KOPT-K1 (cell line): ENCODE measurements around the gene SH2D1B.

Experiments
- H3K27ac ChIP-seq: fragments of 200-600 bp; sonication (generic); 2 replicates; pipeline ENCODE4 v1.5.1; 2016; ENCODE audit warnings: antibody characterized with exemption, mild to moderate bottlenecking, low read depth, low read length; ENCODE audit not compliant: poor library complexity, severe bottlenecking
- H3K36me3 ChIP-seq: fragments of 200-600 bp; sonication (generic); 2 replicates; pipeline ENCODE4 v1.5.1; 2017; ENCODE audit warnings: antibody characterized with exemption, mild to moderate bottlenecking, low read length, moderate library complexity; ENCODE audit not compliant: insufficient read depth
- H3K9me3 ChIP-seq: fragments of 200-600 bp; sonication (generic); 2 replicates; pipeline ENCODE4 v1.5.1; 2017; ENCODE audit warnings: antibody characterized with exemption, low read length, mild to moderate bottlenecking; ENCODE audit not compliant: insufficient read depth, poor library complexity, severe bottlenecking

The SH2D1B gene

DNA sequence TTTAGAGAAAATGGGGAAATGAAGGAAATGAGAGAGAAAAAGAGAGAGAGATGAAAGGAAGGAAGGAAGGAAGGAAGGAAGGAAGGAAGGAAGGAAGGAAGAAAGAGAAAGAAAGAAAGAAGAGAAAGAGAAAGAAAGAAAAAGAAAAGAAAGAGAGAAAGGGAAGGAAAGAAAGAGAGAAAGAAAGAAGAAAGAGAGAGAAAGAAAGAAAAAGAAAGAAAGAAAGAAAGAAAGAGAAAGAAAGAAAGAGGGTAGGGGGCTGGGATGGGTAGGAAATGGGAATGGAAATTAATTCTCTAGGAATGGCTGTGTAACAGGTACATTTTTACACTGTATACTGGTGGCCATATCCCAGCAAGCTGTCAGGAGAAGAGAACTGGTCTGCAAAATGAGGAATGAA is 4.3 kb upstream of the SH2D1B start:
- Histone ChIP-seq H3K9me3 (no peaks in the 10 kb centered on the region), H3K27ac (no peak overlapping the region), H3K36me3 (no peaks in the 10 kb centered on the region)

DNA sequence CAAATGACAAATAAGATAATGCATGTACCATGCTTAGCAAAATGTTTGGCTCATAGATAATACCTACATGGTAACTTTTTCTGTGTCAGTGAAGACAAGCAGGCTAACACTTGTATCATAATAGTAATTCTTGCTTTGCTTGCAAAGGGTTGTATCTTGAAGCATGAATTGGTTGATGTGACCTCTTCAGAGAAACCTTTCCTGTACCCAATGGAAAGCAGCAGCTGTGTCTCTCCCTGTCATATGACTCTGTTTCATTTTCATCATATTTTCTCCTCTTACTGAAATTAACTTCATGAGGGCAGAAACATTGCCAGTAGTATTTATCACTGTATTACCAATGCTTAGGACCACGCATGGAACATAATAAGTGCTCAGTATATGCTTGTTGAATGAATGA is 4.4 kb downstream of the SH2D1B start:
- H3K9me3 ChIP-seq: no peaks in the 10 kb centered on the region
- no peak overlapping the region for H3K27ac ChIP-seq
- no peaks in the 10 kb centered on the region for H3K36me3 ChIP-seq

DNA sequence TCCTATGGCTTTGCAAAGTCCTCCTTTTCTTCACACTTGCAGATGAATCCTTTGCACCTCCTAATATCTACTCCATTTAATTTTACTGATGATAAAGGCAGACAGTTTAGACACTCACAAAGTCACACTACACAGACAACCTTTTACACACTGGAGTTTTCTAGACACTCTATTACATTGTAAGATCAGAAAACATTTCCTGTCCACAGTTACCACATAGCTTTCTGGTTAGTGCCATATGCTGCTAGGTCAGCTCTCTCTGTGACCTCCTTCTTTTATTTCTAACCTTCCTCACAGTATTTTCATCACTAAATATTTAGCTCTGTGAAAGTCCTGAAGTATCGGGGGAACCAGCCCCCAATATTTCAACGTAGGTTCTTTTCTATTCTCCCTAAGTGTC is 5.1 kb downstream of the SH2D1B start:
- no peaks in the 10 kb centered on the region for H3K9me3 ChIP-seq
- H3K27ac ChIP-seq: no peak overlapping the region
- H3K36me3 ChIP-seq: no peaks in the 10 kb centered on the region

DNA sequence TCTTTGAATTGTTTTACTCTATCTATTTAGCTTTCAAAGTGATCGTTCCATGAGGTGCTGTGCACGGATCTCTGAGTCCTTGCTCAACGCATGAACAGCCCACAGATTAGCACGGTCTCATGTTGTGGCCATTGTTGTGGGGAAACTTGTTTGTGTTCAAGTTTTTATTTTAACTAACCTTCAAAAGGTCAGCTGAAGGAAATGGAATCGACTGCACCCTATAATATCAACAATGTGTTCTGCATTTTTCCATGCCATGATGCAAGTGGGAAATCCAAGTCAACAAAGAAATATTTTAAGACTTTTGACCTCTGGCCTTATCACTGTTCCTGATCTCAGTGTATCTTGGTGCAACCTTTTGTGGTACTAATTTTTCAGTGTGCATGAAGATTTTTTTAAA is 6.1 kb downstream of the SH2D1B start:
- no peak overlapping the region for H3K27ac ChIP-seq
- no peaks in the 10 kb centered on the region for H3K36me3 ChIP-seq
- H3K9me3 ChIP-seq: no peaks in the 10 kb centered on the region

DNA sequence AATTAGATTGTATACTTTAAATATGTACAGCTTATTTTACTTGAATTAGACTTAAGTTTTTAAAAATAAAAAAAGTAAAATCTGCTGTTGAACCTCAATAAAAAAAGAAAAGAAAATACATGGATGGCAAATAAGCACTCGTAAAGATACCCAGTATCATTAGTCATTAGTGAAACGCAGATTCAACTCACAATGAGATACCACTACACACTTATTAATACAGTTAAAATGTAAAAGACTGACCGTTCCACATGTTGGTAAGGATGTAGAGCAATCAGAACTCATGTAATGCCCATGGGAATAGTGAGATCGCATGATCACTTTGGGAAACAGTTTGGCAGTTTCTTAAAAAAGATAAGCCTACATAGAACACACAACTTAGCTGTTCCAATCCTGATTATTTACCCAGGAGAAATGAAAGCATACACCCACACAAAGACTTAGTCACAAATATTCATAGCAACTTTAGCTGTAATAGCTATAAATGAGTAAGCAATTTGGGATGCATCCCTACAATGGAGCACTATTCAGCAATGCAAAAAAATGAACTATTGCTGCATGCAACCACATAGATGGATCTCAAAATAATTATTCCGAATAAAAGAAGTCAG is 7.3 kb downstream of the SH2D1B start:
- Histone ChIP-seq H3K9me3 (no peaks in the 10 kb centered on the region), H3K36me3 (no peaks in the 10 kb centered on the region), H3K27ac (no peak overlapping the region)

DNA sequence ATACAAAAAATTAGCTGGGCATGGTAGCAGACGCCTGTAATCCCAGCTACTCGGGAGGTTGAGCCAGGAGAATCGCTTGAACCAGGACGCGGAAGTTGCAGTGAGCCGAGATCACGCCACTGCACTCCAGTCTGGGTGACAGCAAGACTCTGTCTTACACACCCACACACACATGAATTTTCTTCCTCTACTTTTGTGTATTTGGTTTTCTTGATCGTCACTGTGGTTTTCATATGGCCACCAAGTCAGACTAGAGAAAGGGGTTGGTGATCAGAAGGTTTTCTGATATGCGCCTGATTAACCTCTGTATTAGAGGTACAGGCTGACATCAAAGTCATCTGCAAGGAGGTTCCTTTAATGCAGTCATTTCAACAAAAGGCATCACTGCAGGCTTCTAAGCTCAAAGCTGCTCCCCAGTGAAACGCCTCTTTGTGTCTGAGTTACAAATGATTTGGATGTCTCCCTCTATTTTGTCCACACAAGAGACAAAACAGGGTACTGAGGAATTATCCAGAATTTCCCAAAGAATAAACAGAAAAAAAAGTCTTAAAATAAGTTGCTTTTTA is 11.1 kb downstream of the SH2D1B start:
- H3K9me3 ChIP-seq: no peaks in the 10 kb centered on the region
- no peaks in the 10 kb centered on the region for H3K36me3 ChIP-seq
- no peak overlapping the region for H3K27ac ChIP-seq

DNA sequence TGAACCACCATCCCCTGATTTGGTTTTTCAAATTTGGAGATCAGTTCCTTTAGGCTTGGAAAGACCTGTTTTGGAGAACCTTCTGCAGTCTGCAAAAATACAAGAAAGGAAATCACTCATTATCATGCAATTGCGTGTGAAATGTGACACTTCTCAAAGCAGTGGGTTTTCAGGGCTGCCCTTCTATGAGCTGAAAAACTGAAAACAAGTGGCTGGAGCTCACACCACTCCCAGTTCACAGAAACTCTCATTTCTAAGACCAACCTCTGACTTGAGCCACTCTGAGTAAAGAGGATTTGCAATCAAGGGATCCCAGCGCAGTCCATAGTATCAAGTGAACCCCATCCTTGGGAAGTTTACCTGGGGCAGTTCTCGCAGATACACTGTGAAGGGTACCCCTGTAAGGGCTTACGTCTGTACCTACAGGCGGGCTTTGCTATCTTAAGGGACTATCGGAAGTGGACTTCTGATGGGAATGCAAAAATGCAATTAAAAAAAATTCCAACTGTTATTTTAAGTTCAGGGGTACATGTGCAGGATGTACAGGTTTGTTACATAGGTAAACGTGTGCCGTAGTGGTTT is 12.8 kb downstream of the SH2D1B start:
- Histone ChIP-seq H3K36me3 (no peaks in the 10 kb centered on the region), H3K9me3 (no peaks in the 10 kb centered on the region), H3K27ac (no peak overlapping the region)

DNA sequence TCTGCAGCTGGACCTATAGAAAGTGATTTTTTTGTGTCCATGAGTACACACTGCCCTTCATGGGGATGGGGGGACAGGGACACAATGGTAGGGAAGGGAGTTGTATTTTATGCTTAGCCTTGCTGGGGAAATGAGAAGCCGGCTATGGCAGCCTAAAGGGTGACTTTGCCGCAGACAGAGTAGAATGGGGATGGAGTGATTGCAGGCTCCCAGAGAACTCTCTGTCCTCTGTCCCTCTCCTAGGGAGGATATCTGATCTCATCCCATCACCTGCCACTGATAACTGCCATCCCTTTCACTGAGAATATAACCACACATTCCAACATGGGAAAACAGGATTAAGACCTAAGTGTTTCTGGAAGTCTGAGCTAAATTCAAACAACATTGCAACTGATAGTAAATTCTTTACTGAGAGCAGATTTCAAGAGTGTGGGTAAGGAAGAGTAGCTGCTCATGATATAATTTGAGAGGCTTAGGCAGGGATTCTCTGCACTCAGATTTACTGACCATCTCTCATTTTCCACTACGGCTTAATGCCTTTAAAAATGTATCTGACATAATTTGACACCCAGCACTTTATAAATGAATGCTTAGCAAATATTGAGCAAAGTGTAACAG is 13.9 kb downstream of the SH2D1B start:
- Histone ChIP-seq H3K27ac (no peak overlapping the region), H3K9me3 (no peaks in the 10 kb centered on the region)

DNA sequence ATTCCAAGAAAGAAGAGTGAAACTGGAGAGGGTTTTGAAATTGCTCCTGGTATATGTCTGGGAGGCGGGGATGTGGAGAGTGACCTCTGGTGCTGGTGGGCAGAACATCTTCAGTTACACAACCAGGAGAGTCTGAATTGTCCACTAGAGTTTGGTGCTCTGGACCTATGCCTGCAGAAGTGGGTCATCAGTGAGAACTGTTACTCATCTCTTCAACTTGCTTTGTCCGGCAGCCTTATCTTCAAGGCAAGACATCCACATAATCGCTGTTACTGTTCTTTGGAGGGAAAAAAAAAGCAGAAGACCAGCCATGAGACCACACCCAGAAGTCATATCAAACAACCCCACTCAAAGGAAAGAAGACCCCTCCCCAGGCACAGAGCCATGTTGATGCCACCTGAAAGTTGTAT is 14.9 kb downstream of the SH2D1B start:
- Histone ChIP-seq H3K9me3 (no peaks in the 10 kb centered on the region), H3K27ac (no peak overlapping the region), H3K36me3 (no peaks in the 10 kb centered on the region)

More for the DNA sequence above, 13.9 kb downstream of the SH2D1B start:
- no peaks in the 10 kb centered on the region for H3K36me3 ChIP-seq

DNA sequence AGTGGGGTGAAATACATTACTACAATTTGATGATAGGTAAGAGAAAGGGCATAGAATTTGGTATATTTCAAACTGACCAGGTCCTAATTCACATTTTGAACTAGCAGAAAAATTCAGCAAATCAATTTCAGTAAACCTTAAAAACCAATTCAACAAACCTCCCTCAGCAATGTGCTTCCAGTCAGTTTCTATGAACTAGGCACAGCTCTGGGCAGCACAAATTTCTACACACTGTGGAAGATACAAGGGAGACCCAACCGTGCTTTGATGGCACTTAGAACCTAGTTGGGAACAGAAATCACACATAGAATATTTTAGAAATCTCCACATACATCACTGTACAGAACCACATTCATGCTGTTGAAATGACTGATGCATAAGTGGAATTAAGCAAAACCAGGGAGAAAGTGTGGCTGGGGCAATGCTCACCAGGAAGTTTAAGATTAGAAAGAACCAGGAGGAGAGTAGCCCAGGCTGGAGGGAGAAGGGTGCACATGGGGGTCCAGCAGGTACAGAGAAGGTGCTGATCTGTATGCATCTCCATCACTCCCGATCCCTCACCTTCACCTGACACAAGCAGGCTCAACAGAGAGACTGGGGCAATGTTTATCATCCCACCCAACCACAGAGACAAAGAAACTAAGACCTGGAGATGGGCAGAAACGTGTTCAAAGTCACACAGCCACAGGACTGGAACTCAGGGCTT is 15.6 kb downstream of the SH2D1B start:
- no peak overlapping the region for H3K27ac ChIP-seq
- no peaks in the 10 kb centered on the region for H3K9me3 ChIP-seq
- no peaks in the 10 kb centered on the region for H3K36me3 ChIP-seq

DNA sequence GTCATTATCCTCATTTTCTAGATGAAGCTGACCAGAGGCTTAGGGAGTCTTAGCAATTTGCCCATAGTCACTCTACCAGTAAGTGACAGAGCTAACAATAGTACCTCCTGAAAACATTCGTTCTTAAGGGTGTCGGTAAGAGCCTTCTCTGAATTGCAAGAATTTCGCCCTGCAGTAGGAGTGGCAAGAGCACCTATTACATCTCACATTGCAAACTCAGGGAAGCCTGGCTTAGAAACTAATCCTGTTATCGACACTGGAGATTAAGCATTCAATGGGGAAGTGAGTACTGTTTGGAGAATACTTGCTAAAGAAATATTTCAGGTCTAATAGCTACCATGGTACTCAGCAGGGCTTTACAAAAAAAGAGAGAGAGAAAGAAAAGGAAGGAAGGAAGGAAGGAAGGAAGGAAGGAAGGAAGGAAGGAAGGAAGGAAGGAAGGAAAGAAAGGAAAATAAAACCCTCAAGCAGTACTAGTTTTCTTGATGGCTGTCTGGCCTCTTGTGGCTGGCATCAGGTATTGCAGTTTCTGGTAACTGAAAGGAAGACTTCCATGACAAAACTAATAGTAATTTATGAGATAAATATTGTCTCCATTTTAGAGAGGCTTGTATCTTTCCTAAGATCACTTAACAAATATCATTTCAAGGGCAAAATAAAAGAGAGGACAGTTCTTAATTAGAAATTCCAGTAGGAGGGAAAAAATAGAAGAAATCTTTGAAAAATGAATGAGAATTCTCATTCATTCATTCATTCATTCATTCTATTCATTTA is 20.0 kb downstream of the SH2D1B start:
- Histone ChIP-seq H3K36me3 (no peaks in the 10 kb centered on the region), H3K27ac (no peak overlapping the region), H3K9me3 (no peaks in the 10 kb centered on the region)

DNA sequence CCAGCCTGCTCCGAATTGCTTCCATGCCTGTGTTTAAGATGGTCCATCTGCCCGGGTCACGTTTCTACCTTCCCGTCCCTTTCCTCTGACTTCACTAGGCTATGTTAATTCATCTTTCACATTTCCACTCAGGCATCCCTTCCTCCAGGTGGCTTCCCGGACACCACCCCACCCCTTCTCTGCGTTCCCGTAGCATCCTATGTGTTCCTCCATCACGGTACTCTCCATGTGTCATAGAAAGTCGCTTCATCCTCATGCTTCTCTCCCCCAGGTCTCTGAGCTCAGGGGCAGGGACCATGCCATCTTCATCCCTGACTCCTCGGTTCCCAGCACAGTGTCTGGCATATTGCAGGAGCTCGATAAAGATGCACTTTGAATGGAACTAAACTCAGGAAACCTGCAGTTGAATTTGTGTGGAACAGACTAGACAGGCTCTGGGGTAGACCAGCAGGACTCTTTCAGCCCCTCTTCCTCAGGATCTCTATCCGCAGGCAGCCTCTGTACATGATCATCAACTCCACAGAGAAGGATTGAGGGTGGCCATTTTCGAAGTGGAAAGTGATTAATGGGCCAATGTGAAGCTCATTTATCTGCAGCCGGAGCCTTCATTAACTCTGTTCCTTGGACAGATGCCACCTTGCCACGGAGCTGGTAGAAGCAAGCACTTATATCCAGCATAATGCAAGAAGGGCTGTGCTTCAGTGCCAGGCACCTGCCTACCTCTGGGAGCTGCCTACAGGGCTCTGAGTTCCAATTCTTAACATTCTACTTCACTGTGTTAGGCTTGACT is 21.3 kb downstream of the SH2D1B start:
- no peak overlapping the region for H3K27ac ChIP-seq

DNA sequence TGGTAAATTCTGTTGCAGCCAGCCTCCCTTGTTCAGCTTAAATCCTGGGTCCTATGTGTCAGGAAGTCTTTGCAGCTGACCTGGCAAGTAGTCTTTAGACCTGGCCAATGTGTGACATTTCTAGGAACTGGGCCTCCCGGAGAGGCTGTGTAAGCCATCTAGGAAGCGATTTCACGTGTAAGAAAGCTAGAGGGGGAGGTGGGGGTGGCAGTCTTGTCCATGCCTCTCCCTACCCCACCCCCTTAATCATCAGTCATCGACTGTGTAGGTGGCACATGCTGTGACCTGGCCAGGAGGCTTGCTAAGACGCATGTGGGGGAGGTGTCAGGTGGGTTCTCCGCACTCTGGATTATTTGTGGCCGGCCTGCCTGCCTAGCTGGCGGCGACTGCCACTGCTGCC is 22.0 kb downstream of the SH2D1B start:
- H3K9me3 ChIP-seq: no peaks in the 10 kb centered on the region
- H3K36me3 ChIP-seq: no peaks in the 10 kb centered on the region
- no peak overlapping the region for H3K27ac ChIP-seq

More for the DNA sequence above, 21.3 kb downstream of the SH2D1B start:
- H3K9me3 ChIP-seq: no peaks in the 10 kb centered on the region
- no peaks in the 10 kb centered on the region for H3K36me3 ChIP-seq
